MG63 (cell line): ENCODE measurements around the gene MOV10. TPM values are rescaled to one million over a fixed set of nuclear protein-coding genes. Genes with fewer than 3 reads are reported as not detected.

Source experiments
- DNase-seq: peaks from one replicate; pipeline ENCODE4 v3.0.0-alpha.2; 2020
- H3K27me3 ChIP-seq: fragments of 250-450 bp; sonication (Bioruptor Pico); 2 replicates; pipeline ENCODE4 v1.5.1; 2020; ENCODE audit warnings: mild to moderate bottlenecking, moderate library complexity
- H3K36me3 ChIP-seq: fragments of 250-450 bp; sonication (Bioruptor Pico); 2 replicates; pipeline ENCODE4 v1.5.1; 2020; ENCODE audit warnings: mild to moderate bottlenecking, moderate library complexity
- H3K4me3 ChIP-seq: fragments of 250-450 bp; sonication (Bioruptor Pico); 2 replicates; pipeline ENCODE4 v1.5.1; 2020; ENCODE audit warnings: mild to moderate bottlenecking, moderate library complexity
- H3K9me3 ChIP-seq: fragments of 250-450 bp; sonication (Bioruptor Pico); 2 replicates; pipeline ENCODE4 v1.5.1; 2020; ENCODE audit warnings: mild to moderate bottlenecking, moderate library complexity
- total RNA-seq: library from RNA; depleted of rRNA; stranded (reverse); fragments of >200 nt; shearing (Covaris generic); gene quantifications from 2 replicates; pipeline ENCODE4 v1.2.3, GENCODE V29; 2014; ENCODE audit warnings: low replicate concordance; rRNA removed

MOV10 gene
- total RNA-seq, 1 experiment from 2014 or later = 39.7 TPM

- Histone ChIP-seq H3K4me3 (no peak overlapping the region), H3K36me3 (no peaks in the 10 kb centered on the region), H3K9me3 (peaks cover 5% of the 10 kb centered on the region), H3K27me3 (no peaks in the 10 kb centered on the region)
- DNase-seq = no peak
Measured at GRCh38 chr1:112737573-112737972, 63.1 kb downstream of the MOV10 start.

GRCh38 chr1:112743174-112744008 is 68.9 kb downstream of the MOV10 start:
- Histone ChIP-seq H3K27me3 (no peaks in the 10 kb centered on the region), H3K36me3 (no peaks in the 10 kb centered on the region), H3K4me3 (no peak overlapping the region), H3K9me3 (peaks cover 5% of the 10 kb centered on the region)
- no peak for DNase-seq

- no peak for DNase-seq
- Histone ChIP-seq H3K9me3 (peaks cover 3% of the 10 kb centered on the region), H3K27me3 (no peaks in the 10 kb centered on the region), H3K36me3 (no peaks in the 10 kb centered on the region), H3K4me3 (no peak overlapping the region)
Measured at GRCh38 chr1:112744009-112744578, 69.6 kb downstream of the MOV10 start.

GRCh38 chr1:112748396-112748795 is 73.9 kb downstream of the MOV10 start:
- Histone ChIP-seq H3K36me3 (no peaks in the 10 kb centered on the region), H3K27me3 (no peaks in the 10 kb centered on the region), H3K9me3 (no peaks in the 10 kb centered on the region), H3K4me3 (no peak overlapping the region)
- DNase-seq = no peak

Other genes with a start within 250 kb of the MOV10 start
- gene WNT2B, start 165.7 kb upstream of the MOV10 start, total RNA-seq = 11.0 and 12.0 TPM in 2 replicates
- gene ST7L, start 55.5 kb upstream of the MOV10 start, total RNA-seq = 13.8 and 16.7 TPM in 2 replicates
- gene CAPZA1, start 54.8 kb upstream of the MOV10 start, total RNA-seq = 362 and 392 TPM in 2 replicates
- 568 and 693 TPM in 2 replicates for gene RHOC, start 32.5 kb downstream of the MOV10 start, total RNA-seq
- 2.4 and 2.7 TPM in 2 replicates for gene PPM1J, start 40.7 kb downstream of the MOV10 start, total RNA-seq